Epithelial cell of proximal tubule (primary cell): Measurements from ENCODE around the gene MBNL2. TPM values are rescaled to one million over a fixed set of nuclear protein-coding genes. Genes with fewer than 3 reads are reported as not detected.

Source experiments
- DNase-seq: peaks from one replicate; pipeline ENCODE4 v3.0.0-alpha.2; 2011; ENCODE audit warnings: low read depth
- H3K4me3 ChIP-seq: 2 replicates; pipeline ENCODE4 v1.5.1; 2011; ENCODE audit warnings: low read depth, mild to moderate bottlenecking, low read length
- total RNA-seq: library from RNA; depleted of rRNA; stranded (reverse); fragments of >200 nt; gene quantifications from 2 replicates; pipeline ENCODE4 v1.2.3, GENCODE V29; 2015
- TF ChIP-seq, protein P1 (sequence below): conservative IDR thresholded peaks from 2 replicates; pipeline ENCODE4 v1.5.1; 2012; ENCODE audit warnings: low read depth, mild to moderate bottlenecking, low read length

The MBNL2 gene
- total RNA-seq, 1 donor from 2014 or later: 28.8 TPM

DNA sequence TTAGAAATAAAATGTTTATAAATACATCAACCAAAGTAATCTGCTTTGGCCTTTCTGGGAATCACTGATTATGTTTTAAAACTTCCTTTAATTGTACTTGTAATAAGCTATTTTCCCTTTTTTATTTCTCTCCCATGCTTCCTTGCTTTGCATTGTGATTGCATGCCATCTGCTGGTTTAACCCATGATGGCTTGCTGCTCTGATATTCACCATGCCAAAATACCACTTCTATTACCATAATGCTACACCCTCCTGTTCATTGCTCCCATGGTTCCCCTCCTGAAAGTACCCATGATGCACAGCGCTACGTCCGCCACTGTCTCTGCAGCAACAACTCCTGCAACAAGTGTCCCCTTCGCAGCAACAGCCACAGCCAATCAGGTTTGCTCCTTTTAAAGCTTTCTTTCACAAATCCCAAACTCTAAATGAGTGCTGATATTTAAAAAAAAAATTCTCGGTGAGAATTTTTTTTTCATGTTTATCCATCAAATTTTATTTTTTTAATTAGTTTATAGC is 144.1 kb downstream of the MBNL2 start:
- no peak overlapping the region for H3K4me3 ChIP-seq
- DNase-seq: no peak
- TF ChIP-seq, protein P1, sequence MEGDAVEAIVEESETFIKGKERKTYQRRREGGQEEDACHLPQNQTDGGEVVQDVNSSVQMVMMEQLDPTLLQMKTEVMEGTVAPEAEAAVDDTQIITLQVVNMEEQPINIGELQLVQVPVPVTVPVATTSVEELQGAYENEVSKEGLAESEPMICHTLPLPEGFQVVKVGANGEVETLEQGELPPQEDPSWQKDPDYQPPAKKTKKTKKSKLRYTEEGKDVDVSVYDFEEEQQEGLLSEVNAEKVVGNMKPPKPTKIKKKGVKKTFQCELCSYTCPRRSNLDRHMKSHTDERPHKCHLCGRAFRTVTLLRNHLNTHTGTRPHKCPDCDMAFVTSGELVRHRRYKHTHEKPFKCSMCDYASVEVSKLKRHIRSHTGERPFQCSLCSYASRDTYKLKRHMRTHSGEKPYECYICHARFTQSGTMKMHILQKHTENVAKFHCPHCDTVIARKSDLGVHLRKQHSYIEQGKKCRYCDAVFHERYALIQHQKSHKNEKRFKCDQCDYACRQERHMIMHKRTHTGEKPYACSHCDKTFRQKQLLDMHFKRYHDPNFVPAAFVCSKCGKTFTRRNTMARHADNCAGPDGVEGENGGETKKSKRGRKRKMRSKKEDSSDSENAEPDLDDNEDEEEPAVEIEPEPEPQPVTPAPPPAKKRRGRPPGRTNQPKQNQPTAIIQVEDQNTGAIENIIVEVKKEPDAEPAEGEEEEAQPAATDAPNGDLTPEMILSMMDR: no peak

DNA sequence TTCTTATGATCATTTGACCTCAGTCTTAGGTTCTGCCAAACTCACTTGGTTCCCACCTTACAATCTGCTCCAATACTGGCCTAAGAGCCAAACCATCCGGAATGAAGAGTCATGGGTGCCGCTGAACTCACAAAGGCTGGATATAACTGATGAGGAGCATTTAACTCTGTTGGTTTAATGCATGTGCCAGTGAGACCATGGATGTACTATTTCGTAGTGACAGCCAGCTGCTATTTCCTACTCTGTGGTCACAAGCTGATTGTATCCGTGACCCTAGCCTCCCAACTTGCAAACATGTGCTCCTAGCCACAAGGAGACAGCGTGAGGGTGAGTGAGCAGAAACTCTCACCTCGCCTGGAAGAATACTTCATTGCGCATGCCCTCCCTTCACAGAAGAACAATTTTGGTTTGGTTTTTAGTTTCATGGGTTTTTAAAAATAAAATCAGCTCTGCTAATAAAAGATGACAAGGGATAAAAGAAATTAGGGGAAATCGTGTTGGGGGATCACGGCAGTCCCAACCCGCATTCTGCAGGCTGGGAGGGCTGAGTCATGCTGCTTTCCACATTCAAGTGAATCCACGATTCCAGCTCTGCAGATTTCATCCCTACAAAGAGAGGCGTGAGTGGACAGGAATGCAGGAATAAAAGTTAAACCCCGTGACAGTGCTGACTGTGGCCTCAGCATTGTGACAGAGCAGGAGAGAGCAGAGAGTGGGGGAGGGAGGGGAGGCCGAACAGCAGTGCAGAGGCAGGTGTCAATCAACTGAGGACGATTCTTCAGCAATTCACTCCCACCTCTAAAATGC is 145.1 kb downstream of the MBNL2 start:
- TF ChIP-seq, protein P1: no peak
- no peak overlapping the region for H3K4me3 ChIP-seq
- DNase-seq: peak; percentile 80

DNA sequence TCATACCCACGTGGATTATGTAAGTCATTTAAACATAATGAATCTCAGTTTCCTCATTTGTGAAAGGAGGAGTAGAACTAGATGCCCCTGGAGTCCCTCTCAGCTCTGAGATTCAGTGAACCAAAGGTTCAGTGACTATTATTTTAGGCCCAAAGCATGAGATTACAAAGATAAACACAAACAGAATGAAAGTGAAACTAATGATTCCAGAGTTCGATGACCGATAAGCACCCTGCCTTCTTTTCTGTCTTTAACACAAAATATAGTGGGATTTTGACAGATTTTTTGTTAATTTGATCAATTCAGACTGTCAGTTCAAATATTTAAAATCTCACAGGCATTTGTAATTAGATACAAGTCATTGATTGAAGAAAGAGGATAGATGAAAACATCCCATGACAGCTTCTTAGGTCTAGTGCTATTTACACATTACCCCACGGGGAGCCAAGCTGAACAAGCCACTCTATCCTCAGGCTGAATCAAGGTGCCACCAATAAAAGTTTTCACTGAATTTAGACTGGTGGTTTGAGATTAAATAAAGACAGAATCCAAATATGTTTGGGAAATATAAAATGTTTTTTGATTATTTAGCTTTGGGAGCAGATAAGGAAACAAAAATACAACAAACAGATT is 147.2 kb downstream of the MBNL2 start:
- H3K4me3 ChIP-seq: peak overlapping the region; percentile 46
- DNase-seq: no peak
- TF ChIP-seq, protein P1: no peak

GRCh38 chr13:97371486-97372109 is 149.5 kb downstream of the MBNL2 start:
- H3K4me3 ChIP-seq: no peak overlapping the region
- no peak for DNase-seq
- TF ChIP-seq, protein P1: no peak

- no peak for DNase-seq
- H3K4me3 ChIP-seq: no peak overlapping the region
- TF ChIP-seq, protein P1: no peak
Measured at GRCh38 chr13:97372936-97373335, 150.8 kb downstream of the MBNL2 start.

DNA sequence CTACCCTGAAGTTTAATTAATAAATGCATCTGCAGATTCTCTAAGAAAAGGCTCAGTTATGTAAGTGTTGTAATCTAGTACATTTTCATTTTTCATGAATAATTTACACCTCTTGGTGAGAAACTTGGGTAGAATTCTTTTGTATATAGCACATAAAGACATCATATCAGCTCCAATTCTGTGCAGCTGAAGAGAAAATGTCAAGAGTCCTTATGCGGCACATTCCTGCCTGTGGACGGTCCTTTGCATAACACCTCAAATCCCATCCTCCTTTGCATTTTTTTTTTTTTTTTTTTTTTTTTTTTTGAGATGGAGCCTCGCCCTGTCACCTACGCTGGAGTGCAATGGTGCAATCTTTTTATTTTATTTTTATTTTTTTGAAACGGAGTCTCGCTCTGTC is 151.7 kb downstream of the MBNL2 start:
- DNase-seq: no peak
- no peak overlapping the region for H3K4me3 ChIP-seq
- TF ChIP-seq, protein P1: no peak
